WTC11 (cell line): ENCODE measurements around the gene CEACAM8. TPM values are rescaled to one million over a fixed set of nuclear protein-coding genes. Genes with fewer than 3 reads are reported as not detected.

Source experiments
- ATAC-seq: fragments of 200-7000 bp; cut with Tn5 transposase; 2 replicates; pipeline ENCODE4 v1.10.0; 2021; ENCODE audit warnings: mild to moderate bottlenecking, moderate library complexity
- CTCF ChIA-PET: fragments of 300-600 bp; sonication (Branson Sonifier 250); formaldehyde crosslinking; loops from one replicate; lab custom pipeline; 2021; ENCODE audit warnings: antibody characterized with exemption; lab: Charles Lee
- POLR2A ChIA-PET: fragments of 350-600 bp; sonication (Branson Sonifier 250); formaldehyde crosslinking; loops from one replicate; lab custom pipeline; 2021; ENCODE audit warnings: antibody characterized with exemption; lab: Charles Lee
- DNase-seq: peaks from one replicate; pipeline ENCODE4 v3.0.0; 2021; ENCODE audit warnings: low spot score
- H3K27ac Mint-ChIP-seq: 2 replicates; pipeline ENCODE4 v1.8.0; 2021; ENCODE audit warnings: mixed read lengths
- H3K27me3 Mint-ChIP-seq: 2 replicates; pipeline ENCODE4 v1.8.0; 2021; ENCODE audit warnings: low read depth, mild to moderate bottlenecking, moderate library complexity, mixed read lengths
- H3K36me3 Mint-ChIP-seq: 2 replicates; pipeline ENCODE4 v1.8.0; 2021; ENCODE audit warnings: mixed read lengths
- H3K4me1 Mint-ChIP-seq: 2 replicates; pipeline ENCODE4 v1.8.0; 2022; ENCODE audit warnings: mixed read lengths
- H3K4me3 Mint-ChIP-seq: 2 replicates; pipeline ENCODE4 v1.8.0; 2021; ENCODE audit warnings: mild to moderate bottlenecking, moderate library complexity, mixed read lengths
- H3K9me3 Mint-ChIP-seq: 2 replicates; pipeline ENCODE4 v1.8.0; 2021; ENCODE audit warnings: mixed read lengths
- ETV6 ChIP-seq: sonication (generic); formaldehyde crosslinking; IDR thresholded peaks from 2 replicates; pipeline ENCODE4 v1.8.1; 2022; ENCODE audit warnings: mild to moderate bottlenecking, missing genetic modification reagents
- IRF2 ChIP-seq: sonication (generic); formaldehyde crosslinking; IDR thresholded peaks from 2 replicates; pipeline ENCODE4 v1.8.0; 2022; ENCODE audit warnings: low read depth, missing genetic modification reagents, borderline replicate concordance
- JAZF1 ChIP-seq: fragments of 250-450 bp; sonication (Bioruptor Pico); IDR thresholded peaks from 2 replicates; pipeline ENCODE4 v1.9.0; 2021; ENCODE audit warnings: moderate library complexity, mild to moderate bottlenecking, inconsistent platforms
- OVOL2 ChIP-seq: fragments of 250-450 bp; sonication (Bioruptor Pico); IDR thresholded peaks from 2 replicates; pipeline ENCODE4 v1.9.0; 2021; ENCODE audit warnings: mild to moderate bottlenecking, borderline replicate concordance
- SP1 ChIP-seq: sonication (generic); formaldehyde crosslinking; conservative IDR thresholded peaks from 2 replicates; pipeline ENCODE4 v1.8.1; 2022; ENCODE audit warnings: missing genetic modification reagents
- TCF7 ChIP-seq: sonication (generic); formaldehyde crosslinking; IDR thresholded peaks from 2 replicates; pipeline ENCODE4 v1.8.0; 2022; ENCODE audit warnings: mild to moderate bottlenecking, low read depth, missing genetic modification reagents, moderate library complexity
- ZNF219 ChIP-seq: sonication (generic); formaldehyde crosslinking; IDR thresholded peaks from 2 replicates; pipeline ENCODE4 v1.8.0; 2023; ENCODE audit warnings: missing genetic modification reagents, mild to moderate bottlenecking, borderline replicate concordance
- ZNF232 ChIP-seq: sonication (generic); formaldehyde crosslinking; IDR thresholded peaks from 2 replicates; pipeline ENCODE4 v1.8.0; 2022; ENCODE audit warnings: mild to moderate bottlenecking, missing genetic modification reagents
- ZNF317 ChIP-seq: sonication (generic); formaldehyde crosslinking; IDR thresholded peaks from 2 replicates; pipeline ENCODE4 v1.8.1; 2023; ENCODE audit warnings: low read depth, mild to moderate bottlenecking, moderate library complexity, missing genetic modification reagents, borderline replicate concordance
- ZNF396 ChIP-seq: fragments of 250-450 bp; sonication (Bioruptor Pico); IDR thresholded peaks from 2 replicates; pipeline ENCODE4 v1.8.0; 2021; ENCODE audit warnings: mild to moderate bottlenecking, moderate library complexity, borderline replicate concordance
- total RNA-seq: library from RNA; stranded (reverse); gene quantifications from 3 replicates; pipeline ENCODE4 v1.2.3, GENCODE V29; 2021
- TF ChIP-seq, protein P1 (sequence below): sonication (generic); formaldehyde crosslinking; IDR thresholded peaks from 2 replicates; pipeline ENCODE4 v1.8.0; 2022; ENCODE audit warnings: mild to moderate bottlenecking, missing genetic modification reagents
- TF ChIP-seq, protein P2 (sequence below): sonication (generic); formaldehyde crosslinking; IDR thresholded peaks from 2 replicates; pipeline ENCODE4 v1.8.1; 2022; ENCODE audit warnings: missing genetic modification reagents, borderline replicate concordance
- TF ChIP-seq, protein P3 (sequence below): fragments of 250-450 bp; sonication (Bioruptor Pico); IDR thresholded peaks from 2 replicates; pipeline ENCODE4 v1.8.0; 2021; ENCODE audit warnings: mild to moderate bottlenecking
- TF ChIP-seq, protein P4 (sequence below): sonication (generic); formaldehyde crosslinking; IDR thresholded peaks from 2 replicates; pipeline ENCODE4 v1.8.1; 2023; ENCODE audit warnings: mild to moderate bottlenecking, missing genetic modification reagents, borderline replicate concordance
- TF ChIP-seq, protein P5 (sequence below): fragments of 250-450 bp; sonication (Bioruptor Pico); IDR thresholded peaks from 2 replicates; pipeline ENCODE4 v1.9.0; 2021; ENCODE audit warnings: mild to moderate bottlenecking, borderline replicate concordance
- TF ChIP-seq, protein P6 (sequence below): sonication (generic); formaldehyde crosslinking; IDR thresholded peaks from 2 replicates; pipeline ENCODE4 v1.8.1; 2023; ENCODE audit warnings: mild to moderate bottlenecking, missing genetic modification reagents, moderate library complexity
- TF ChIP-seq, protein P7 (sequence below): sonication (generic); formaldehyde crosslinking; conservative IDR thresholded peaks from 2 replicates; pipeline ENCODE4 v1.8.1; 2023; ENCODE audit warnings: mild to moderate bottlenecking, low read depth, missing genetic modification reagents, moderate library complexity

The CEACAM8 gene
- total RNA-seq, 1 experiment from 2014 or later = not detected

DNA sequence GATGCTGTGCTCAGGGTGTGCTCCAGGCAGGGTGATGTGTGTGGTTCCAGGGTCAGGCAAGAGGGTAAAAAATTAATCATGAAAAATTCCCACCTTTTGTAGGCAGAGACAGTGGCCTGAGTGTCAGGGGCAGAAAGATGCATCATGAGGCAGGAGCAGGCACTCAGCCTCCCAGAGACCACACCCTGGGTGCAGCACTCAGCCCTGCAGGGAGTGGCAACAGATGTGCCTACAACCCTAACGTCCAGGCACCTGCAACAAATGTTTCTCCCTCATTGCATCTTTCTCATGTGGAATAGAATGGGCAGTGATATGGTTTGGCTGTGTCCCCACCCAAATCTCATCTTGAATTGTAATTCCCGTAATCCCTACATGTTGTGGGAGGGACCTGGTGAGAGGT, 46.8 kb downstream of the CEACAM8 start:
- DNase-seq (no peak), ATAC-seq (no peak)
- peaks cover 36% of the 10 kb centered on the region for H3K9me3 Mint-ChIP-seq
- no peak overlapping the region for H3K4me3 Mint-ChIP-seq
- TF ChIP-seq SP1 (no peak), ZNF317 (CRISPR knock-in tag) (no peak), ETV6 (CRISPR knock-in tag) (no peak), TCF7 (CRISPR knock-in tag) (no peak), OVOL2 (CRISPR knock-in tag) (no peak), JAZF1 (CRISPR knock-in tag) (no peak), ZNF396 (CRISPR knock-in tag) (no peak)
- TF ChIP-seq, protein P1, sequence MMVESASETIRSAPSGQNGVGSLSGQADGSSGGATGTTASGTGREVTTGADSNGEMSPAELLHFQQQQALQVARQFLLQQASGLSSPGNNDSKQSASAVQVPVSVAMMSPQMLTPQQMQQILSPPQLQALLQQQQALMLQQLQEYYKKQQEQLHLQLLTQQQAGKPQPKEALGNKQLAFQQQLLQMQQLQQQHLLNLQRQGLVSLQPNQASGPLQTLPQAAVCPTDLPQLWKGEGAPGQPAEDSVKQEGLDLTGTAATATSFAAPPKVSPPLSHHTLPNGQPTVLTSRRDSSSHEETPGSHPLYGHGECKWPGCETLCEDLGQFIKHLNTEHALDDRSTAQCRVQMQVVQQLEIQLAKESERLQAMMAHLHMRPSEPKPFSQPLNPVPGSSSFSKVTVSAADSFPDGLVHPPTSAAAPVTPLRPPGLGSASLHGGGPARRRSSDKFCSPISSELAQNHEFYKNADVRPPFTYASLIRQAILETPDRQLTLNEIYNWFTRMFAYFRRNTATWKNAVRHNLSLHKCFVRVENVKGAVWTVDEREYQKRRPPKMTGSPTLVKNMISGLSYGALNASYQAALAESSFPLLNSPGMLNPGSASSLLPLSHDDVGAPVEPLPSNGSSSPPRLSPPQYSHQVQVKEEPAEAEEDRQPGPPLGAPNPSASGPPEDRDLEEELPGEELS (CRISPR knock-in tag) = no peak
- TF ChIP-seq, protein P2, sequence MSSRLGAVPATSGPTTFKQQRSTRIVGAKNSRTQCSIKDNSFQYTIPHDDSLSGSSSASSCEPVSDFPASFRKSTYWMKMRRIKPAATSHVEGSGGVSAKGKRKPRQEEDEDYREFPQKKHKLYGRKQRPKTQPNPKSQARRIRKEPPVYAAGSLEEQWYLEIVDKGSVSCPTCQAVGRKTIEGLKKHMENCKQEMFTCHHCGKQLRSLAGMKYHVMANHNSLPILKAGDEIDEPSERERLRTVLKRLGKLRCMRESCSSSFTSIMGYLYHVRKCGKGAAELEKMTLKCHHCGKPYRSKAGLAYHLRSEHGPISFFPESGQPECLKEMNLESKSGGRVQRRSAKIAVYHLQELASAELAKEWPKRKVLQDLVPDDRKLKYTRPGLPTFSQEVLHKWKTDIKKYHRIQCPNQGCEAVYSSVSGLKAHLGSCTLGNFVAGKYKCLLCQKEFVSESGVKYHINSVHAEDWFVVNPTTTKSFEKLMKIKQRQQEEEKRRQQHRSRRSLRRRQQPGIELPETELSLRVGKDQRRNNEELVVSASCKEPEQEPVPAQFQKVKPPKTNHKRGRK (CRISPR knock-in tag) = no peak
- TF ChIP-seq, protein P3, sequence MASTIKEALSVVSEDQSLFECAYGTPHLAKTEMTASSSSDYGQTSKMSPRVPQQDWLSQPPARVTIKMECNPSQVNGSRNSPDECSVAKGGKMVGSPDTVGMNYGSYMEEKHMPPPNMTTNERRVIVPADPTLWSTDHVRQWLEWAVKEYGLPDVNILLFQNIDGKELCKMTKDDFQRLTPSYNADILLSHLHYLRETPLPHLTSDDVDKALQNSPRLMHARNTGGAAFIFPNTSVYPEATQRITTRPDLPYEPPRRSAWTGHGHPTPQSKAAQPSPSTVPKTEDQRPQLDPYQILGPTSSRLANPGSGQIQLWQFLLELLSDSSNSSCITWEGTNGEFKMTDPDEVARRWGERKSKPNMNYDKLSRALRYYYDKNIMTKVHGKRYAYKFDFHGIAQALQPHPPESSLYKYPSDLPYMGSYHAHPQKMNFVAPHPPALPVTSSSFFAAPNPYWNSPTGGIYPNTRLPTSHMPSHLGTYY (CRISPR knock-in tag) = no peak
- H3K27ac Mint-ChIP-seq = no peak overlapping the region
- H3K4me1 Mint-ChIP-seq = peaks cover 3% of the 10 kb centered on the region
- CTCF ChIA-PET = interaction anchor here (1.1 to 1.4 kb wide), 2 partner anchors 86 to 109 kb away, joined by 3 to 4 read pairs; no protein-coding TSS in a partner anchor
- peaks cover 32% of the 10 kb centered on the region for H3K27me3 Mint-ChIP-seq
- POLR2A ChIA-PET = no interaction called here
- H3K36me3 Mint-ChIP-seq = peaks cover 23% of the 10 kb centered on the region

DNA sequence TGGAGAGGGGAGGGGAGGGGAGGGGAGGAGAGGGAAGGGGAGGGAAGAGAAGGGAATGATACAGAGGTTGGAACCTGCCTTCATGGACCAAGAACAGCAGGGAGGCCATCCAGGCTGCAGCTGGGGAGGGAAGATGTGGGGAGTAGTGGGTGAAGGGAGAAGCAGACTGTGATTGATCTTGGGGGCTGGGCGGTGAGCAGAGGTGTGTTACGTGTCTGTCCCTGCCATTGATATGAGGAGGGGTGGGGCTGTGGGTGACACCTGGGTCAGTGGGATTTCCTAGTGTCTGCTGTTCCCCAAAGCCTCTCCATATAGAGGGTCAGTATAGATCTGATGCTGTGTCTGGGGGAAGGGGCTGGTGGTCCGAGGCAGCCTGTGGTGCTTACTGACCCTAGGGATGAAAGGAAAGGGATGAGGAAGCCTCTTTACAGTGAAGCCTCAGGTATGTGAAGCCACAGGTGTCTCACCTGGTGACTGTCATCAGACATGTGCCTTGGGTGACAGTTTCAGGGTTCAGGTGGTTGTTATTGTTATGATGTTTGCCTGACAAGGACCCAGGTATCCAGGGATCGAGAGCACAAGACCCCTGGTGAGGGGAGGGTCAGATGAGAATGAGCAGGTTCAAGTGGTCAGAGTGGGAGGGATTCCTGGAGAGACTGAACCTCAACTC, 47.8 kb downstream of the CEACAM8 start:
- ChIA-PET POLR2A (no interaction called here), CTCF (no interaction called here)
- DNase-seq (no peak), ATAC-seq (no peak)
- no peak overlapping the region for H3K4me3 Mint-ChIP-seq
- H3K4me1 Mint-ChIP-seq = no peaks in the 10 kb centered on the region
- peaks cover 34% of the 10 kb centered on the region for H3K9me3 Mint-ChIP-seq
- peaks cover 23% of the 10 kb centered on the region for H3K36me3 Mint-ChIP-seq
- H3K27me3 Mint-ChIP-seq = peaks cover 32% of the 10 kb centered on the region
- no peak overlapping the region for H3K27ac Mint-ChIP-seq
- TF ChIP-seq, protein P4, sequence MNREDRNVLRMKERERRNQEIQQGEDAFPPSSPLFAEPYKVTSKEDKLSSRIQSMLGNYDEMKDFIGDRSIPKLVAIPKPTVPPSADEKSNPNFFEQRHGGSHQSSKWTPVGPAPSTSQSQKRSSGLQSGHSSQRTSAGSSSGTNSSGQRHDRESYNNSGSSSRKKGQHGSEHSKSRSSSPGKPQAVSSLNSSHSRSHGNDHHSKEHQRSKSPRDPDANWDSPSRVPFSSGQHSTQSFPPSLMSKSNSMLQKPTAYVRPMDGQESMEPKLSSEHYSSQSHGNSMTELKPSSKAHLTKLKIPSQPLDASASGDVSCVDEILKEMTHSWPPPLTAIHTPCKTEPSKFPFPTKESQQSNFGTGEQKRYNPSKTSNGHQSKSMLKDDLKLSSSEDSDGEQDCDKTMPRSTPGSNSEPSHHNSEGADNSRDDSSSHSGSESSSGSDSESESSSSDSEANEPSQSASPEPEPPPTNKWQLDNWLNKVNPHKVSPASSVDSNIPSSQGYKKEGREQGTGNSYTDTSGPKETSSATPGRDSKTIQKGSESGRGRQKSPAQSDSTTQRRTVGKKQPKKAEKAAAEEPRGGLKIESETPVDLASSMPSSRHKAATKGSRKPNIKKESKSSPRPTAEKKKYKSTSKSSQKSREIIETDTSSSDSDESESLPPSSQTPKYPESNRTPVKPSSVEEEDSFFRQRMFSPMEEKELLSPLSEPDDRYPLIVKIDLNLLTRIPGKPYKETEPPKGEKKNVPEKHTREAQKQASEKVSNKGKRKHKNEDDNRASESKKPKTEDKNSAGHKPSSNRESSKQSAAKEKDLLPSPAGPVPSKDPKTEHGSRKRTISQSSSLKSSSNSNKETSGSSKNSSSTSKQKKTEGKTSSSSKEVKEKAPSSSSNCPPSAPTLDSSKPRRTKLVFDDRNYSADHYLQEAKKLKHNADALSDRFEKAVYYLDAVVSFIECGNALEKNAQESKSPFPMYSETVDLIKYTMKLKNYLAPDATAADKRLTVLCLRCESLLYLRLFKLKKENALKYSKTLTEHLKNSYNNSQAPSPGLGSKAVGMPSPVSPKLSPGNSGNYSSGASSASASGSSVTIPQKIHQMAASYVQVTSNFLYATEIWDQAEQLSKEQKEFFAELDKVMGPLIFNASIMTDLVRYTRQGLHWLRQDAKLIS (CRISPR knock-in tag) = no peak
- TF ChIP-seq, protein P5, sequence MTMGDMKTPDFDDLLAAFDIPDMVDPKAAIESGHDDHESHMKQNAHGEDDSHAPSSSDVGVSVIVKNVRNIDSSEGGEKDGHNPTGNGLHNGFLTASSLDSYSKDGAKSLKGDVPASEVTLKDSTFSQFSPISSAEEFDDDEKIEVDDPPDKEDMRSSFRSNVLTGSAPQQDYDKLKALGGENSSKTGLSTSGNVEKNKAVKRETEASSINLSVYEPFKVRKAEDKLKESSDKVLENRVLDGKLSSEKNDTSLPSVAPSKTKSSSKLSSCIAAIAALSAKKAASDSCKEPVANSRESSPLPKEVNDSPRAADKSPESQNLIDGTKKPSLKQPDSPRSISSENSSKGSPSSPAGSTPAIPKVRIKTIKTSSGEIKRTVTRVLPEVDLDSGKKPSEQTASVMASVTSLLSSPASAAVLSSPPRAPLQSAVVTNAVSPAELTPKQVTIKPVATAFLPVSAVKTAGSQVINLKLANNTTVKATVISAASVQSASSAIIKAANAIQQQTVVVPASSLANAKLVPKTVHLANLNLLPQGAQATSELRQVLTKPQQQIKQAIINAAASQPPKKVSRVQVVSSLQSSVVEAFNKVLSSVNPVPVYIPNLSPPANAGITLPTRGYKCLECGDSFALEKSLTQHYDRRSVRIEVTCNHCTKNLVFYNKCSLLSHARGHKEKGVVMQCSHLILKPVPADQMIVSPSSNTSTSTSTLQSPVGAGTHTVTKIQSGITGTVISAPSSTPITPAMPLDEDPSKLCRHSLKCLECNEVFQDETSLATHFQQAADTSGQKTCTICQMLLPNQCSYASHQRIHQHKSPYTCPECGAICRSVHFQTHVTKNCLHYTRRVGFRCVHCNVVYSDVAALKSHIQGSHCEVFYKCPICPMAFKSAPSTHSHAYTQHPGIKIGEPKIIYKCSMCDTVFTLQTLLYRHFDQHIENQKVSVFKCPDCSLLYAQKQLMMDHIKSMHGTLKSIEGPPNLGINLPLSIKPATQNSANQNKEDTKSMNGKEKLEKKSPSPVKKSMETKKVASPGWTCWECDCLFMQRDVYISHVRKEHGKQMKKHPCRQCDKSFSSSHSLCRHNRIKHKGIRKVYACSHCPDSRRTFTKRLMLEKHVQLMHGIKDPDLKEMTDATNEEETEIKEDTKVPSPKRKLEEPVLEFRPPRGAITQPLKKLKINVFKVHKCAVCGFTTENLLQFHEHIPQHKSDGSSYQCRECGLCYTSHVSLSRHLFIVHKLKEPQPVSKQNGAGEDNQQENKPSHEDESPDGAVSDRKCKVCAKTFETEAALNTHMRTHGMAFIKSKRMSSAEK (CRISPR knock-in tag) = no peak
- TF ChIP-seq IRF2 (CRISPR knock-in tag) (no peak), ZNF219 (no peak), ZNF232 (CRISPR knock-in tag) (no peak)
- TF ChIP-seq, protein P6, sequence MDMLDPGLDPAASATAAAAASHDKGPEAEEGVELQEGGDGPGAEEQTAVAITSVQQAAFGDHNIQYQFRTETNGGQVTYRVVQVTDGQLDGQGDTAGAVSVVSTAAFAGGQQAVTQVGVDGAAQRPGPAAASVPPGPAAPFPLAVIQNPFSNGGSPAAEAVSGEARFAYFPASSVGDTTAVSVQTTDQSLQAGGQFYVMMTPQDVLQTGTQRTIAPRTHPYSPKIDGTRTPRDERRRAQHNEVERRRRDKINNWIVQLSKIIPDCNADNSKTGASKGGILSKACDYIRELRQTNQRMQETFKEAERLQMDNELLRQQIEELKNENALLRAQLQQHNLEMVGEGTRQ (CRISPR knock-in tag) = no peak
- TF ChIP-seq, protein P7, sequence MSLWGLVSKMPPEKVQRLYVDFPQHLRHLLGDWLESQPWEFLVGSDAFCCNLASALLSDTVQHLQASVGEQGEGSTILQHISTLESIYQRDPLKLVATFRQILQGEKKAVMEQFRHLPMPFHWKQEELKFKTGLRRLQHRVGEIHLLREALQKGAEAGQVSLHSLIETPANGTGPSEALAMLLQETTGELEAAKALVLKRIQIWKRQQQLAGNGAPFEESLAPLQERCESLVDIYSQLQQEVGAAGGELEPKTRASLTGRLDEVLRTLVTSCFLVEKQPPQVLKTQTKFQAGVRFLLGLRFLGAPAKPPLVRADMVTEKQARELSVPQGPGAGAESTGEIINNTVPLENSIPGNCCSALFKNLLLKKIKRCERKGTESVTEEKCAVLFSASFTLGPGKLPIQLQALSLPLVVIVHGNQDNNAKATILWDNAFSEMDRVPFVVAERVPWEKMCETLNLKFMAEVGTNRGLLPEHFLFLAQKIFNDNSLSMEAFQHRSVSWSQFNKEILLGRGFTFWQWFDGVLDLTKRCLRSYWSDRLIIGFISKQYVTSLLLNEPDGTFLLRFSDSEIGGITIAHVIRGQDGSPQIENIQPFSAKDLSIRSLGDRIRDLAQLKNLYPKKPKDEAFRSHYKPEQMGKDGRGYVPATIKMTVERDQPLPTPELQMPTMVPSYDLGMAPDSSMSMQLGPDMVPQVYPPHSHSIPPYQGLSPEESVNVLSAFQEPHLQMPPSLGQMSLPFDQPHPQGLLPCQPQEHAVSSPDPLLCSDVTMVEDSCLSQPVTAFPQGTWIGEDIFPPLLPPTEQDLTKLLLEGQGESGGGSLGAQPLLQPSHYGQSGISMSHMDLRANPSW (CRISPR knock-in tag) = no peak
